GM23338 (cell line): ENCODE measurements around the gene STK33. TPM values are rescaled to one million over a fixed set of nuclear protein-coding genes. Genes with fewer than 3 reads are reported as not detected.

ENCODE experiments used
- ATAC-seq: fragments of 200-7000 bp; cut with Tn5 transposase; 3 replicates; pipeline ENCODE4 v1.9.1; 2020
- DNase-seq: peaks from one replicate; pipeline ENCODE4 v3.0.0-alpha.2; 2015; ENCODE audit warnings: low spot score
- H2AFZ ChIP-seq: fragments of 200-600 bp; sonication (generic); 2 replicates; pipeline ENCODE4 v1.8.0; 2016; ENCODE audit warnings: antibody characterized with exemption, mild to moderate bottlenecking, moderate library complexity
- H3F3A ChIP-seq: fragments of 200-600 bp; sonication (generic); replicated peaks from 2 replicates; pipeline ENCODE4 v1.8.0; 2017; ENCODE audit warnings: antibody characterized with exemption, mixed run types, low read depth
- H3K27ac ChIP-seq: fragments of 200-600 bp; sonication (generic); 2 replicates; pipeline ENCODE4 v1.6.1; 2016; ENCODE audit warnings: low read depth
- H3K27me3 ChIP-seq: fragments of 200-600 bp; sonication (generic); 2 replicates; pipeline ENCODE4 v1.8.0; 2016; ENCODE audit warnings: mild to moderate bottlenecking, mixed run types, moderate library complexity; ENCODE audit not compliant: insufficient read depth
- H3K36me3 ChIP-seq: fragments of 200-600 bp; sonication (generic); 2 replicates; pipeline ENCODE4 v1.8.0; 2016; ENCODE audit warnings: mild to moderate bottlenecking; ENCODE audit not compliant: insufficient read depth
- H3K4me1 ChIP-seq: fragments of 200-600 bp; sonication (generic); 2 replicates; pipeline ENCODE4 v1.8.0; 2016; ENCODE audit warnings: mild to moderate bottlenecking, moderate library complexity; ENCODE audit not compliant: insufficient read depth
- H3K4me2 ChIP-seq: fragments of 200-600 bp; sonication (generic); 2 replicates; pipeline ENCODE4 v1.7.1; 2017; ENCODE audit warnings: mixed run types
- H3K4me3 ChIP-seq: fragments of 200-600 bp; sonication (generic); 2 replicates; pipeline ENCODE4 v1.6.1; 2016; ENCODE audit warnings: mixed run types
- H3K79me2 ChIP-seq: fragments of 200-600 bp; sonication (generic); replicated peaks from 2 replicates; pipeline ENCODE4 v1.8.0; 2017; ENCODE audit warnings: mild to moderate bottlenecking; ENCODE audit not compliant: insufficient read depth
- H3K9me2 ChIP-seq: fragments of 200-600 bp; sonication (generic); 2 replicates; pipeline ENCODE4 v1.8.0; 2017; ENCODE audit not compliant: insufficient read depth
- H4K20me1 ChIP-seq: fragments of 200-600 bp; sonication (generic); replicated peaks from 2 replicates; pipeline ENCODE4 v1.8.0; 2017; ENCODE audit warnings: mild to moderate bottlenecking; ENCODE audit not compliant: insufficient read depth
- H3K27ac Mint-ChIP-seq: 2 replicates; pipeline ENCODE4 v1.8.0; 2020; ENCODE audit warnings: inconsistent platforms, mild to moderate bottlenecking, moderate library complexity, mixed read lengths
- H3K27me3 Mint-ChIP-seq: 3 replicates; pipeline ENCODE4 v1.8.0; 2022; ENCODE audit warnings: low read depth, mild to moderate bottlenecking, moderate library complexity, mixed read lengths, inconsistent platforms; ENCODE audit not compliant: insufficient read depth, poor library complexity
- H3K36me3 Mint-ChIP-seq: 3 replicates; pipeline ENCODE4 v1.8.0; 2021; ENCODE audit warnings: low read depth, mild to moderate bottlenecking, inconsistent platforms, moderate library complexity, mixed read lengths
- H3K4me1 Mint-ChIP-seq: 3 replicates; pipeline ENCODE4 v1.8.0; 2020; ENCODE audit warnings: mild to moderate bottlenecking, inconsistent platforms, mixed read lengths
- H3K4me3 Mint-ChIP-seq: 3 replicates; pipeline ENCODE4 v1.8.0; 2021; ENCODE audit warnings: moderate library complexity, mild to moderate bottlenecking, inconsistent platforms, mixed read lengths
- H3K9me3 Mint-ChIP-seq: 3 replicates; pipeline ENCODE4 v1.8.0; 2020; ENCODE audit warnings: moderate library complexity, mild to moderate bottlenecking, inconsistent platforms, mixed read lengths
- ETS1 ChIP-seq: IDR thresholded peaks from 2 replicates; pipeline ENCODE4 v1.6.1; 2016; ENCODE audit warnings: antibody characterized with exemption
- EZH2phosphoT487 ChIP-seq: fragments of 200-600 bp; sonication (generic); IDR thresholded peaks from one replicate; pipeline ENCODE4 v1.8.1; 2018; ENCODE audit warnings: antibody characterized with exemption; ENCODE audit not compliant: unreplicated experiment
- POLR2AphosphoS5 ChIP-seq: IDR thresholded peaks from 2 replicates; pipeline ENCODE4 v1.6.1; 2016; ENCODE audit warnings: antibody characterized with exemption, low read depth
- STAT1 ChIP-seq: IDR thresholded peaks from one replicate; pipeline ENCODE4 v1.6.1; 2016; ENCODE audit warnings: antibody characterized with exemption; ENCODE audit not compliant: unreplicated experiment
- ZNF114 ChIP-seq: fragments of 250-450 bp; sonication (Bioruptor Pico); IDR thresholded peaks from 2 replicates; pipeline ENCODE4 v1.5.0; 2020; ENCODE audit warnings: mild to moderate bottlenecking, moderate library complexity
- ZNF462 ChIP-seq: fragments of 250-450 bp; sonication (Bioruptor Pico); IDR thresholded peaks from 2 replicates; pipeline ENCODE4 v1.5.0; 2020; ENCODE audit warnings: mild to moderate bottlenecking, moderate library complexity
- polyA plus RNA-seq: library from polyadenylated mRNA; unstranded; fragments of >200 nt; fragmentation: Nextera tagmentation; extraction: Ambion mirVana; gene quantifications from 2 replicates; pipeline ENCODE4 v1.2.1, GENCODE V29; 2016
- total RNA-seq: library from RNA; depleted of rRNA; stranded (reverse); fragments of >200 nt; shearing (Covaris generic); gene quantifications from 2 replicates; pipeline ENCODE4 v1.2.3, GENCODE V29; 2014

STK33 gene
- total and polyA plus RNA-seq, 2 experiments from 2014 or later: 17.2 to 18.2 TPM

- TF ChIP-seq ZNF462 (CRISPR knock-in tag) (no peak), STAT1 (no peak), POLR2AphosphoS5 (no peak)
Measured at GRCh38 chr11:8346157-8346755, 247.8 kb downstream of the STK33 start (continued).

GRCh38 chr11:8345179-8345578 lies 248.8 kb downstream of the STK33 start:
- no peaks in the 10 kb centered on the region; the same call in 2 of the 3 replicates for H3K36me3 Mint-ChIP-seq
- Histone ChIP-seq H3K36me3 (no peaks in the 10 kb centered on the region), H3K27me3 (no peaks in the 10 kb centered on the region), H3K4me2 (no peak overlapping the region), H4K20me1 (no peaks in the 10 kb centered on the region), H3K4me1 (no peaks in the 10 kb centered on the region), H2AFZ (no peak overlapping the region), H3K4me3 (no peak overlapping the region), H3K79me2 (no peaks in the 10 kb centered on the region), H3K27ac (no peak overlapping the region), H3F3A (no peaks in the 10 kb centered on the region), H3K9me2 (no peaks in the 10 kb centered on the region)
- no peak for TF ChIP-seq ZNF114 (CRISPR knock-in tag)
- no peaks in the 10 kb centered on the region for H3K9me3 Mint-ChIP-seq
- ATAC-seq (no peak), DNase-seq (no peak)
- no peak overlapping the region for H3K4me3 Mint-ChIP-seq
- peaks cover 17% of the 10 kb centered on the region for H3K4me1 Mint-ChIP-seq
- H3K27me3 Mint-ChIP-seq: peaks cover 7% of the 10 kb centered on the region
- H3K27ac Mint-ChIP-seq: no peak overlapping the region

- Histone ChIP-seq H3K27ac (no peak overlapping the region), H3K9me2 (no peaks in the 10 kb centered on the region), H4K20me1 (no peaks in the 10 kb centered on the region), H3K79me2 (no peaks in the 10 kb centered on the region), H3K4me3 (no peak overlapping the region), H3K27me3 (no peaks in the 10 kb centered on the region), H3K36me3 (no peaks in the 10 kb centered on the region), H2AFZ (no peak overlapping the region), H3K4me1 (no peaks in the 10 kb centered on the region), H3K4me2 (no peak overlapping the region), H3F3A (no peaks in the 10 kb centered on the region)
- Mint-ChIP-seq H3K27ac (no peak overlapping the region), H3K36me3 (no peaks in the 10 kb centered on the region), H3K4me3 (no peak overlapping the region), H3K4me1 (peaks cover 22% of the 10 kb centered on the region), H3K9me3 (no peaks in the 10 kb centered on the region), H3K27me3 (peaks cover 6% of the 10 kb centered on the region)
- DNase-seq (no peak), ATAC-seq (no peak)
- TF ChIP-seq EZH2phosphoT487 (no peak), ETS1 (no peak)
Measured at GRCh38 chr11:8344346-8344745, 249.7 kb downstream of the STK33 start.
